Endothelial cell of hepatic sinusoid (primary cell): ENCODE results near the gene VAT1L.

Experiments
- in situ Hi-C: cut with HindIII; loops from 2 replicates; pipeline ENCODE4 v1.10.0; 2017; ENCODE audit warnings: low sequenced_read_pairs

Gene VAT1L, protein sequence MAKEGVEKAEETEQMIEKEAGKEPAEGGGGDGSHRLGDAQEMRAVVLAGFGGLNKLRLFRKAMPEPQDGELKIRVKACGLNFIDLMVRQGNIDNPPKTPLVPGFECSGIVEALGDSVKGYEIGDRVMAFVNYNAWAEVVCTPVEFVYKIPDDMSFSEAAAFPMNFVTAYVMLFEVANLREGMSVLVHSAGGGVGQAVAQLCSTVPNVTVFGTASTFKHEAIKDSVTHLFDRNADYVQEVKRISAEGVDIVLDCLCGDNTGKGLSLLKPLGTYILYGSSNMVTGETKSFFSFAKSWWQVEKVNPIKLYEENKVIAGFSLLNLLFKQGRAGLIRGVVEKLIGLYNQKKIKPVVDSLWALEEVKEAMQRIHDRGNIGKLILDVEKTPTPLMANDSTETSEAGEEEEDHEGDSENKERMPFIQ

DNA sequence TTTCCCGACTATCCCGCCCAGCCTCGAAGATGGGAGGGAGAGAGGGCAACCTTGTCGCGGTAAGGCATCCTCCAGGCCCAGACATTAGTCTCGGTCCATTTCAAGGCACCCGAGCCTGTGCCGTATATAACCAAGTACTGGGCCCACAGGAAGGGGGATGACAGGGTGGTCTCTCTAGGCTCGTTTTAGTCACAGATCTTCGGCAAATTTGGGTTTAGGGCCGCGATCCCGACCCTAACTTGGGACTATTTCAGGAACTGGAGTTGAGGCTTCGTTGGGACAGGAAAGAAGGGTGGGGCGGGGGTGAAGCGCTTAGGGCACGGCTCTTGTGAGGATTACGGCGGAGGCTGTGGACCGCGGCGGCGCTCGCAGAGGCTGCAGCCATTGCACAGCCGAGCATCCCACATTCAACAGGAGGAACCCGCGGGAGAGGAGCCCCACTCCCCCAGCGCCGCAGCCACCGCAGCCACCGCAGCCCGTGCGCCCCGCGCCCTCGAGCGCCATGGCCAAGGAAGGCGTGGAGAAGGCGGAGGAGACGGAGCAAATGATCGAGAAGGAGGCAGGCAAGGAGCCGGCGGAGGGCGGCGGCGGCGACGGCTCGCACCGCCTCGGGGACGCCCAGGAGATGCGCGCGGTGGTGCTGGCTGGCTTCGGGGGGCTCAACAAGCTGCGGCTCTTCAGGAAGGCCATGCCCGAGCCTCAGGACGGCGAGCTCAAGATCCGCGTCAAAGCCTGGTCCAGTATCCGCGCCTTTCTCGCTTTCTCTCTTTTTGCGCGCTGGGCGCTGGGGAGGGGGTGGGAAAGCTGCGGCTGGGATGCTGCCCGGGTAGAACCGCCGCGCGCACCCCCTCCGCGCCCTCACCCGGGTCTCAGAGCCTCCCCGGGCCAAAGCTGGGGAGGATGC lies at the start of gene VAT1L:
VAT1L (plus strand) TSS at position 384 of the 904 bp plus-strand sequence; CDS start at position 503, 119 bp downstream.
- in situ Hi-C loops: no loop called here

DNA sequence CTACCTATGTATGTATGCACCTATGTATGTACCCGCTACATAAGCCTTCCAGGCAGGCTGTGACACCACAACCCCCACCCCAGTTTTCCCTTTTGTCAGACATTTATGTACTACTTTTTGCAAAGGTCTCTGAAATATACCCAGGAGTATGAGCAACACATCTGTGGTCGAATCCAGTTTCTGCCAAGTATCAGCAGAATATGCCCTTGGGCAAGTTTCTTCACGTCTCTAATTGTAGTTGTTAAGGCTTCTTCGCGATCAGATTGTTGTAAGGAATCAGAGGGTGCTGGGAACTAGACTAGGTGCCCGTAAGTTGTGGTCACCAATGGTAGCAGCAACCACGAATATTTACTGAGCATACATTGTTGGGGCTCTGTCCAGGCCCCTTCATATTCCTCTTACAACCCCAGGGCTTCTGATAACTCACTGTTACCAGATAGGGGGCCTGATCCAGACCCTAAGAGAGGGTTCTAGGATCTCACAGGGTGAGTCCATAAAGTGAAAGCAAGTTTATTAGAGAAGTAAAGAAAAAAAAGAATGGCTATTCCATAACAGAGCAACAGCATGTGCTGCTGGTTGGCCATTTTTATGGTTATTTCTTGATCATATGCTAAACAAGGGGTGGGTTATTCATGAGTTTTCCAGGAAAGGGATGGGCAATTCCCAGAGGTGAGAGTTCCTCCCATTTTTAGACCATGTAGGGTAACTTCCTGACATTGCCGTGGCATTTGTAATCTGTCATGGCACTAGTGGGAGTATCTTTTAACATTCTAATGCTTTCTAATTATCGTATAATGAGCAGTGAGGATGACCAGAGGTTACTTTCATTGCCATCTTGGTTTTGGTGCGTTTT lies 49.4 kb upstream of the VAT1L start:
- in situ Hi-C loops: no loop called here

DNA sequence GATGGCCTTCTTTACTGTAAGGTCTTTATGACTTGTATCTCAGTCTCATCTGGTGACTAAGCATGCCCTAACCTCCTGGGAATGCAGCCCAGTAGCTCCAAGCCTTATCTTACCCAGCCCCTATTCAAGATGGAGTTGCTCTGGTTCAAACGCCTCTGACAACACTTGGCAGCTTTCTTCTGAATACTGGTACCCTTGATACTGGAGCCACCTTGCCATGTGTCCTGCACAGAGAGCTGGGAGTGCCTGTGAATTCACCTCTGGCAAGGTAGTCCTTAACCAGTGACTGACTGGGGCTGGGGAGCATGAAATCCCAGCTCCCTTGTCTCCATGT lies 48.8 kb upstream of the VAT1L start:
- in situ Hi-C loops: no loop called here

DNA sequence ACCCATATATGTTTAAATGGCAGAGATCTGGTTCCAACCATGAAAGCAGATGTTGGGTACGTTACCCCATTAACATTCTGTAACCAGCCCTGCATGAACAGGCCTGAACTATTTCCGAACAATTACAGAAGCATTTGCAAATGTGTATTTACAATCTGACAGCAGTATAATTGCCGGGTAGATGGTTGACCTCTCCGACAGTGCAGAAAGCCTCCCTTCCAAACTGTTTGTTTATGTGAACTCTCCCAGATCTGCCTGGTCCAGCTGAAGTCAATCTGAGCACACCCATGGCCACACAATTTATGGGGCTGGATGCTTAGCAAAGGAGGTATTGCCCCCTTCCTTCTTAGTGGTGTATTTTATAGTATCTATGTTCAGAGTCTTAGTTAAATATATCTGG lies 44.2 kb upstream of the VAT1L start:
- in situ Hi-C loops: no loop called here

DNA sequence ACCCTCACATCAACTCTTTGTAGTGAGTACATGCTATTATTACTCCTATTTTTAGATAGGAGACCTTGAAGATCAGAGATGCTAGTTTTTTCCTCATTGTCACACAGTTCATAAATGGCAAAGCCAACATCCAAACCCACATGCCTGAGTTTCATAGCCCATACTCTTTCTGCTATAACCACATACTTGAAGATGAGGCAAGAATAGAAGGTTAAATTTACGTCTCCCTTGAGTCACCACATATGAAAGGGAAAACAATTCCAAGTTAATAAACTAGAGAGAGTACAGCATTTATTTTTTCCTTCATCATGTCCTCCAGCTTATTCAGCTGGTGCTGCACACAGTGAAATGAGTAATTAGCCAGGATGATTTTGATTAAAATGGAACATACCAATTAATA lies 42.4 kb upstream of the VAT1L start:
- in situ Hi-C loops: no loop called here

DNA sequence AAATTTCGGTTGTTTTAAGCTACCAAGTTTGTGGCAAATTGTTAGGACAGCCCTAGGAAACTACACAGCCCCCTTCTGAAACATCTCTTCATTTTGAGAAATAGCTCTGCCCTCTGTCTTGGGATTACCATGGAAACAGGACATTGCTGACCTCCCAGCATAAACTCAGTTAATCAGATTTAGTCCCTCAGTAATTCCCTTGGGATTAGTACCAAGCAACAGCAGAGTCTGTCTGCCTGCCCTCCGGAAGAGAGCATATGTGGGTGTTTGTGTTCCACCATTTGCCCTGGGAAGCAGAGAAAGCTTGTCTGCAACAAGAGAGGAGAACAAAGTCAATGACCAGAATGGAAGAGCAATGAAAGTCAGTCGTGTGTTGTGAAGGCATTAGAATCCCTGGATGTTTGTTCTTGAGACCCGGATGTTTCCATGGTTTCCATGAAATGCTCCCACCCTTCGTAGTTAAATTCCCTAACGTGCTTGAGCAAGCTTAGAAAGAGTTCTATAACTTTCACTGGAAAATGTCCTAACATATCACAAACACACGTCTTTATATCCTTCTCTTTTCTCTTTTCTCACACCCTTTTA lies 39.9 kb upstream of the VAT1L start:
- in situ Hi-C loops: no loop called here

DNA sequence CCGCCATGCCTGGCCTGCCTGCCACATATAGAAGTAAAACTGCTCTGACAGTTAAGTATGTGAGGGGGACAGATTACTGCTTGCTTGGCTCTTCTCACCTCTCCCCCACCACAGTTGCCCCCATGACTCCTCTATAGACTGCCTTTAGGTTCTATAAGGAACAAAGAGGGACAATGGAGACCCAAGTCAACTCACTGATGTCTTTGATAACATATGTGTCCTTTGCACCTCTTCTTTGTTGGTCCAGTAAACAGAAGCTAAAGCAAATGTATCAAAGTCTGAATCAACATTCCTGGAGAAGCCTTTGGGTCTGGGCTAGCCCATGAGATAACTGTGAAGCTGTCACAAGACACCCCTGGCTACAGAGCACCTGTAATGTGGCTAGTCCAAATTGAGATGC lies 38.9 kb upstream of the VAT1L start:
- in situ Hi-C loops: no loop called here

DNA sequence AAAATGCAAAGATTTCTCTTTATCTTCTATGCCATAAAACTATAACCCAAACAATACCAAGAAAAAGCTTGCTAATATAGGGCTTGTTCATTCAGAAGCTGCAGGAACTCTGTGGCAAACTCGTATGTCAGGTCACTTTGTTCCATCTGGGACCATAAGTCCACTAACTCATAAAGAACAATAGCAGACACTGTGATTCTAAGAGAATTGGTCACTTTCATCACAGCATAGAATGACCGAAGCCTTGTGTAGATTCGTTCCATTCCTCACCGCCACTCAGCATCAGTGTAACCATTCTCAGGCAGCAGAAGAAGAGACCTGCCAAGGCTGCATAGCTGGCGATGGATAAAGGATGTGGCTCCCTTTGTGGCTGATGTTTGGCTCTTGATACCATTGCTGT lies 30.3 kb upstream of the VAT1L start:
- in situ Hi-C loops: no loop called here

DNA sequence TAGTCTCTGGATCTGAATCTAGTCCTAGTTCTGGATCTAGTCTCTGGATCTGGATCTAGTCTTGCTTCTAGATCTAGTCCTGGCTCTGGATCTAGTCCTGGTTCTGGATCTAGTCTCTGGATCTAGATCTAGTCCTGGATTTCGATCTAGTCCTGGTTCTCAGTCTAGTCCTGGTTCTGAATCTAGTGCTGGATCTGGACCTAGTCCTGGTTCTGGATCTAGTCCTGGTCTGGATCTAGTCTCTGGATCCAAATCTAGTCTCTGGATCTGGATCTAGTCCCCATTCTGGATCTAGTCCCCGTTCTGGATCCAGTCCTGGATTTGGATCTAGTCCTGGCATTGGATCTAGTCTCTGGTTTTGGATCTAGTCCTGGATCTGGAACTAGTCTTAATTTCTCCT lies 29.9 kb upstream of the VAT1L start:
- in situ Hi-C loops: no loop called here

DNA sequence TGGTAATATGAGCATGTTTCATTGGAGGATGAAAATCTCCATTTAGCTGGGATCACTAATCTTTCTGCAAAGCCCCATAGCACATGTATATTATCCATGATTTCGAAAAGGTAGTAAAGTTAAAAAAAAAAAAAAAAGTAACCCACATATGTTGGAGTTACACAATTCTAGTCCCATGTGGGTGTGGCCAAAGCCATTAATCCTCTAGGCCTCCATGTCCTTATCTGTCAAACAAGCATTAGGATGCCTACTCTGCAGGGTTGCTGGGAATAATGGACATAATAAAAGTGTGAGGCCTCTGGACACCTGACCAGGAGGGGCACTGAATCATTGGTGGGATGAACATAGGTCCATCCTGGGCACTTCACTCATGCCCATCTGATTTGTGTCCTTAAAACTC lies 29.2 kb upstream of the VAT1L start:
- in situ Hi-C loops: no loop called here

DNA sequence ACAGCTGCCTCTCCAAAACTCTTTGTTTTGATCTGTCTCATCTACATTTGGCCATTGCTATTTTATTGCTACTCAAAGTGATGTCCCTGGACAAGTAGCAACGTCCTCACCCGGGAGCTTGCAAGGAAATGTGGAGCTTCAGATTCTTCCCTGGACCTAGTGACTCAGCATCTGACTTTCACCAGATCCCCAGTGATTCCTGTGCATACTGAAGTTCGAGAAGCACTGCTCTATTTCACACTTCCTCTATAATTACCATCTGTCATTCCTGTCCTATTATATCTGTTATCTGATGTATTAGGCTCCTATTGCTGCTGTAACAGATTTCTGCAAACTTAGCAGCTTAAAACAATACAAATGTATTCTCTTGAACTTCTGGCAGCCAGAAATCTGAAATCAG lies 28.5 kb upstream of the VAT1L start:
- in situ Hi-C loops: no loop called here

DNA sequence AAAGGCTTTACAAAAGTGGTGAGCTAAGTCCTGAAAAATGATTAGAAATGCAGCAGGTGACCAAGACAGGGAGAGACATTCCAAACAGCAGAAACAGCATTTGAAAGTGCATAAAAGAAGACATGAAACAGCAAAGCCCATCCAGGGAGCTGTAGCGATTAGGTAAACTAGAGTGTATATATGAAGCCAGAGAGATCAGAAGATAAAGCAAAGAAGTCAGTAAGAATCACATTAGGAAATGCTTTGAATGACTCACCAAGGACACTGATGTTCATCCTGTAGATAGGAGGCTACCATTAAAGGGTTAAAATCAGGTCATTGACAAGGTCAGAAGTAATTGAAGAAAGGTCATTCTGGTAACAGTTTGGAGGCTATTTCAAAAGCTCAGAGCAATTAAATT lies 27.6 kb upstream of the VAT1L start:
- in situ Hi-C loops: no loop called here

DNA sequence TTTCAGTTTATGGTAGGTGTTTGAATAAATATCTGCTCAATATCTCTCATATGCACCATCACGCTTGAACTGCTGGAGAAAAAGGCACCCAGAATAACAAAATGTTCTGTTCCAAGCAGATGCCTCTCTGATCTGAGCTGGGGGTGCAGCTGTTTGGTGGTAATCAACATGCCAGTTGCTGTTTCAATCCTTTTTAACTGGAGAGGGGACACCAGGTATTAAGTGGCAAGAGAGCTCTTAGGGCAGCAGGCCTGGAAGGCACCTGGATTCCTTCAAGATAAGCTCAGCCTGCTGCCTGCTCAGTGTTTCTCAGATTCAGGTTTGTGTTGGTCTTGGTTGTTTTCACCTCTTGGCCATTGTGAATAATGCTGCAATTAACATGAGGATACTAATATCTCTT lies 27.2 kb upstream of the VAT1L start:
- in situ Hi-C loops: no loop called here

DNA sequence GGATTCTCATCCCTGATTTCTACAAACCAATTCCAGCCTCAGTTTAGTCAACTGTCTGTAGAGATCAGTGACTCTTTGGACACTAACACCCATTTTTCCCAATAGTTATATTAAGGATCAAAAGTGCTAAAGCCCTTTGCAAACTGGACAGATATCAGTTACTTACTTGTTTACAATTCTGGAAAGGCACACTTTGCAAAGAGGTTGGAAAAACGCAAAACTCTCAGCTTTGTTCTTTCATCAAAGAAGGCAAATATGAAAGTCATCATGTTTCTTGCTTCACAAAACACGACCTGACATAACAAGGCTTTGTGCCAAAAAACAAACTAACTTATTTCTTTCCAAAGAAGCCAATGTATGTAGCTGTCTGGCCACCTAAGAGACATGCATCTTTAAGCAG lies 26.1 kb upstream of the VAT1L start:
- in situ Hi-C loops: no loop called here

DNA sequence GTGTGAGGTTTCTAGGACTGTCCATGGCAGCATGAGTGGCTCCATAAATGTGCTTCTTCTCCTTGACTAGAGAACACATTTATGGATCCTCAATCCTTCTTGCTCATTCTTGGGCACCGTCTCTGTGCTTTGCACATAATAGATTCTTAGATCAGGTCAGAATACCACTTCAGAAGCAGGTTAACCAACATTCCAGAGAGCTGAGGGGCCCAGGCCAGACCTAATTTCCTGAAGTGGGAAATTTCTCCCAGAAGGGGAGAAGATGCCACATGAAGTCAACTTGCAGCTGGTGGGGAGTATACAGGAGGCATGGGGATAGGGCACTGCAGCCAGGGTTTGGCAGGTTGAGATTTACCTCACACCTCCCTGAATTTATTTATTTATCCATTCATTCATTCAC lies 24.4 kb upstream of the VAT1L start:
- in situ Hi-C loops: no loop called here

DNA sequence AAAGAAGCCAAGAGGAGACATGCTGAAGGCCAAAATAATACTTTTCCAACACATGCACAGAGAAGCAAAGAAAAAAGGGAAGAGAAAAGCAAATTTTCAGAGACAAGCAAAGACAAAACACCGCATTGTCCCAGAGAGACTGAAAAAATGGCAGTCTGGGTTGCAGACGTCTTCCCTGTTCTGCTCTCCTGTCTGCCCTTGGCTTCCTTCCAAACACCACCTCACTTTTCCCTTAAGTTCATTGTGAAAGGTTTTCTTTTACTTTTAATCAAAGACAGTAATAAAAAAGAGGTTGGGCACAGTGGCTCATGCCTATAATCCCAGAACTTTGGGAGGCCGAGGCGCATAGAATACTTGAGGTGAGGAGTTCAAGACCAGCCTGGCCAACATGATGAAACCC lies 21.2 kb upstream of the VAT1L start:
- in situ Hi-C loops: no loop called here

DNA sequence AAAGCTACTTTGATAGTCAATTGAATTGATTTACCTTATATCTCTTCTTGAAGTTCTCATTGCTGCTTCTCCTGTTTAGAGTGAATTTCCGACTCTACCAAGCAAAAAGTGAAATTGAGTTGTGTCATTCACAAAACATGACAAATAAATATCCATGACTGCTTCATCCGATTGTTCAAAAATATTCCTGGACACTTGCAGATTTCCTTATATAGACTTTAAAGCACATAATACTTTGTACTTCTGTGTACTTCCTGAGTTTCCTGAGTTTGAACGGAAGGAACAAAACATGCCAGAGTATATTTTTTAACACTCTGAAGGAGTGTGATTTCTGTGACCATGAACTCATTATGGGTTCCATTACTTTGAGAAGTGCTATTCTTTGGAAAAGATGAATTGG lies 20.5 kb upstream of the VAT1L start:
- in situ Hi-C loops: no loop called here

DNA sequence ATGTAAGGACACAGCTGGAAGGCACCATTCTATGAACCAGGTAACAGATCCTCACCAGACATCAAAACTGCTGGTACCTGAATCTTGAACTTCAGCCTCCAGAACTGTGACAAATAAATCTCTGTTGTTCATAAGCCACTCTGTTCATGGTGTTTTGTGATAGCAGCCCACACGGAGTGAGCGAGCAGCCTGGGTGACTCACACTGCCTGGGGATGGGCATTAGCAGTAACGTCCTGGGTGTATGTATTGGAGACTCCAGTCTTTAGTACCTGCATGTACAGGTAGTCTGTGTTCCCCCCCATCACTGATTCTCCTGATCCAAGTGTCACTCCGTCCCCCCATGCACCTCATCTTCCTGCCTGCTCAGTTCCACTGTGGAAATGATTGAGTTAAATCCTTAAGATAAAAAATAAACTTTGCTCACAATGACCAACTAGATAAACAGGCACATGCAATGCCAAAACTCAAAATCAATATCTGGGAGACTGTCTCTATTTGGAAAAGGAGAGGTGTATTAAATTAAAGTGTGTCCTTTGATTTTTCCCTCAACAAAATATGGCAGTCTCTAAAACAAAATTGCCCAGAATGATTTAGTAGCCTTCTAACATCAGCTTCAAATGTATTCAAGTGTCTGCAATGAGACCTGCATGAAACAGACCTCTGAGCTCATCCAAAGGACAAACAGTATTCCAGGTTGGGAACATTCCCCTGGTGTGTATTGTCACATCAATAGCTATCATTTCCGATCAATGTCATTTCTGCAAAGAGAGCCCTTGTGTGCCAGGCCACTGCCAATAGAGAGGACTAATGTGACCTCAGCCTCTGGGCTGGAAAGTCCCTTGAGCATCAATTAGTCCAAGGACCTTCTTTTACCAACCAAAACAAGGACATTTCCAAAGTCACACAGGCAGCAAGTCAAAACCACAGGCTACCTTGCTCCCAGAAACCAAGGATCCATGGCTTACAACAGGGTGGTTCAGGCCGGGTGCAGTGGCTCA lies 12.2 kb upstream of the VAT1L start:
- in situ Hi-C loops: no loop called here

DNA sequence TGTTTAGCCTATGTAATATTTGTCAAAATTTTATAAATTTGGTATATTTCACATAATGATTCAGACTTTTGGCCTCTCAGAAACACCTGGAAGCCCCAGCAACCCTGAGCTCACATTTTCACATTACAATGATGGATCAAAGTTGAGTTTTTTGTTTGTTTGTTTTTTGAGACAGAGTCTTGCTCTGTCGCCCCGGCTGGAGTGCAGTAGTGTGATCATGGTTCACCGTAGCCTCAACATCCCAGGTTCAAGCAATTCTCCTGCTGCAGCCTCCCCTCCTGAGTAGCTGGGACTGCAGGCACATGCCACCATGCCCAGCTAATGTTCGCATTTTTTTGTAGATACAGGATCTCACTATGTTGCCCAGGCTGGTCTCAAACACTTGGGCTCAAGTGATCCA lies 10.6 kb upstream of the VAT1L start:
- in situ Hi-C loops: no loop called here

DNA sequence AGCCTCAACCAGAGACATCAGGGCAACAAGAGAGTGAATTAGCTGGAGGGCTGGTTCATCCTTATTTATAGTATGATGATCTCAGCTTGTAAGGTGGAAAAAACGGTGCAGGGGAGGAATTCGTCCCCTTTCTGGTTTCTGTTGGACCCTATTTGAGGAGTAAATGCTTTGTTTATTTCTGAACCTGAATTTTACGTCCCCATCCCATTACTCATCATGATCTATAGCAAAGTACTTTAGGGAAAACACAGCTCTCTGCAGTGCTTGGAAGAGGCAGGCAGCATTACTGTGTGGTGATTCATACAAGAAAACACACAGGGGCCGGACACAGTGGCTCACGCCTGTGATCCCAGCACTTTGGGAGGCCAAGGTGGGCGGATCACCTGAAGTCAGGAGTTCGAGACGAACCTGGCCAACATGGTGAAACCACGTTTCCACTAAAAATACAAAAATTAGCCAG lies 8.0 kb upstream of the VAT1L start:
- in situ Hi-C loops: no loop called here
